Measurements from ENCODE around the gene NEURL1B.
"Not testable (repeated sequence)": the region's sequence is repeated elsewhere in the genome, so short reads cannot be mapped to it uniquely, and the experiment has no call there.

Gene NEURL1B

GRCh38 chr5:172635038-172635437 is 6.0 kb upstream of the NEURL1B start:
- DNase-seq, result peak; percentile 17

- peak; percentile 36 for DNase-seq
Measured at GRCh38 chr5:172636279-172637050, 4.6 kb upstream of the NEURL1B start.

- peak; percentile 48 for DNase-seq
Measured at GRCh38 chr5:172637110-172637580, 3.9 kb upstream of the NEURL1B start.

GRCh38 chr5:172637740-172638139 is 3.3 kb upstream of the NEURL1B start:
- peak; percentile 6 for DNase-seq

- peak; percentile 17 for DNase-seq
Measured at GRCh38 chr5:172638209-172638768, 2.8 kb upstream of the NEURL1B start.

- no peak for DNase-seq
Measured at GRCh38 chr5:172640139-172640538, 924 bp upstream of the NEURL1B start.

GRCh38 chr5:172641359-172642050 is 442 bp downstream of the NEURL1B start:
- no peak for DNase-seq

- DNase-seq, result no peak
Measured at GRCh38 chr5:172642051-172642409, 967 bp downstream of the NEURL1B start.

- DNase-seq, result no peak
Measured at GRCh38 chr5:172642486-172642885, 1.4 kb downstream of the NEURL1B start.

GRCh38 chr5:172642926-172643871 is 2.1 kb downstream of the NEURL1B start:
- DNase-seq, result no peak

GRCh38 chr5:172644266-172644665 is 3.2 kb downstream of the NEURL1B start:
- no peak for DNase-seq

- DNase-seq, result no peak
Measured at GRCh38 chr5:172644711-172645110, 3.6 kb downstream of the NEURL1B start.

GRCh38 chr5:172645271-172646055 is 4.4 kb downstream of the NEURL1B start:
- DNase-seq, result no peak

GRCh38 chr5:172646716-172647285 is 5.7 kb downstream of the NEURL1B start:
- DNase-seq, result no peak

GRCh38 chr5:172647352-172648012 is 6.4 kb downstream of the NEURL1B start:
- DNase-seq, result no peak

GRCh38 chr5:172648013-172648381 is 6.9 kb downstream of the NEURL1B start:
- DNase-seq, result no peak

- no peak for DNase-seq
Measured at GRCh38 chr5:172648755-172649154, 7.7 kb downstream of the NEURL1B start.

- not testable (repeated sequence) for DNase-seq
Measured at GRCh38 chr5:172656496-172656895, 15.4 kb downstream of the NEURL1B start.

- DNase-seq, result not testable (repeated sequence)
Measured at GRCh38 chr5:172657524-172658233, 16.6 kb downstream of the NEURL1B start.

GRCh38 chr5:172658391-172658790 is 17.3 kb downstream of the NEURL1B start:
- DNase-seq, result no peak

Measured in activated effector memory CD4-positive, alpha-beta T cell treated with anti-CD3 and anti-CD28 coated beads, Interleukin-2, amount 50 U/mL, for 16 hours (primary cell).